GM18868 (cell line): Measurements from ENCODE around the gene ATG16L2.

Experiments used
- ATAC-seq: cut with Tn5 transposase; IDR thresholded peaks from one replicate; pipeline ENCODE4 v1.9.1; 2021; ENCODE audit warnings: mild to moderate bottlenecking, moderate library complexity; ENCODE audit not compliant: unreplicated experiment

ATG16L2 gene

DNA sequence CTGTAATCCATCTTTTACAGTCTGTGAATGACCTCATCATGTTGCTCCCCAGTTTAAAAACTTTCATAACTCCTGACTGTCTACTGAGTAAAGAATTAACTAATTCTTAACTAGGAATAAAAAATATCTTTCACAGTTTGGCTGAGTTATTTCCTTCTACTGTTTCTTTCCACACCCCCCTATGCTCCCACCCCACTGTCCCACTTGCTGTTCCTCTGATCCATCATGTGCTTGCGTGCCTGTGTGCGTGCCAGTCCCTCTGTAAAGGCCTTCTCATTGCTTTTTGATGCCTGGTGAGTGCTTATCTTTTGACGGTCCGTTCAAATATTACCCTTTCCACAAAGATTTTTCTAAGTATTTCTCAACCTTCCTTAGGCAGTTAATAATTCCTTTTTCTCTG is 55.6 kb downstream of the ATG16L2 start:
- no peak for ATAC-seq

GRCh38 chr11:72871119-72871518 is 56.9 kb downstream of the ATG16L2 start:
- no peak for ATAC-seq

- no peak for ATAC-seq
Observed at GRCh38 chr11:72872012-72872411, 57.8 kb downstream of the ATG16L2 start.

GRCh38 chr11:72875736-72876135 is 61.5 kb downstream of the ATG16L2 start:
- no peak for ATAC-seq

DNA sequence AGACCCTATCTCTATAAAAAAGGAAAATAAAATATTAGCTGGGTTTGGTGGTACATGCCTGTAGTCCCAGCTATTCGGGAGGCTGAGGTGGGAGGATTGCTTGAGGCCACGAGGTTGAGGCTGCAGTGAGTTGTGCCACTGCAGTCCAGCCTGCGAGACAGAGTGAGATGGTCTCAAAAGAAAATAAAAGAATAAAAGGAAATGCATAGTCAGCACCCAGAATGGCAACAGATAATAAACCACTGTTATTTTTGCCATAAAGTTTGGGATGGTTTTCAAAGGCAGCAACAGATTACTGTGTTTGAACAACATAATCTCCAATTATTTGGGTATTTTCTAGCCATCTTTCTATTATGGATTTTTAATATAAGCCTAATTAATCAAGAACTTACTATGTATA is 61.9 kb downstream of the ATG16L2 start:
- ATAC-seq, result no peak
